ENCODE results near the gene PCDHGB3.

The PCDHGB3 gene

DNA sequence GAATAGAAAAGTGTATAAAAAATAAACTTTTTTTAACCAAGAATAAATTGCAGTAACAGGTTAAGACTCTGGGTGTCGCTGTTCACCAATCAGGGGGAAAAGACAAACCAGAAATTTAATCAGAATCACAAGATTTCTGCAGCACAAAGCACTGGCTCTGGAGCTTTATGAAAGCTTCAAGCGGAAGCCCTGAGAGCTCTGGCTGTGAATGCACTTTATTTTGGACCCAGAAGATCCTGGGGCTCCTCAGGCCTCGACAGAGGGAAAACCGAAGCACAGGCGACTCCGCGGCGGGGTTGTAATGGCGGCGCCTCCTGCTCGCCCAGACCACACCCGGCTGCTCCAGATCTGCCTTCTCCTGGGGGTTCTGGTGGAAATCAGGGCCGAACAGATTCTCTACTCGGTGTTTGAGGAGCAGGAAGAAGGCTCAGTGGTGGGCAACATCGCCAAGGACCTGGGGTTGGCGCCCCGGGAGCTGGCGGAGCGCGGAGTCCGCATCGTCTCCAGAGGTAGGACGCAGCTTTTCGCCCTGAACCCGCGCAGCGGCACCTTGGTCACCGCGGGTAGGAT lies 15.1 kb upstream of the PCDHGB3 start, which contains the start of gene PCDHGA4:
Gene PCDHGA4 (plus strand): TSS at position 122 of the 570 bp plus-strand sequence. CDS start 87 bp downstream, at position 209.
- no peak for TF ChIP-seq POLR2AphosphoS5 (IDR thresholded peaks at IDR 0.05; ENCODE audit: low read depth, low read length)
- no peak for TF ChIP-seq FOXP2 (optimal IDR thresholded peaks at IDR 0.05; ENCODE audit: borderline replicate concordance, extremely low read depth, extremely low read length, insufficient read depth)
- TF ChIP-seq, protein P1, sequence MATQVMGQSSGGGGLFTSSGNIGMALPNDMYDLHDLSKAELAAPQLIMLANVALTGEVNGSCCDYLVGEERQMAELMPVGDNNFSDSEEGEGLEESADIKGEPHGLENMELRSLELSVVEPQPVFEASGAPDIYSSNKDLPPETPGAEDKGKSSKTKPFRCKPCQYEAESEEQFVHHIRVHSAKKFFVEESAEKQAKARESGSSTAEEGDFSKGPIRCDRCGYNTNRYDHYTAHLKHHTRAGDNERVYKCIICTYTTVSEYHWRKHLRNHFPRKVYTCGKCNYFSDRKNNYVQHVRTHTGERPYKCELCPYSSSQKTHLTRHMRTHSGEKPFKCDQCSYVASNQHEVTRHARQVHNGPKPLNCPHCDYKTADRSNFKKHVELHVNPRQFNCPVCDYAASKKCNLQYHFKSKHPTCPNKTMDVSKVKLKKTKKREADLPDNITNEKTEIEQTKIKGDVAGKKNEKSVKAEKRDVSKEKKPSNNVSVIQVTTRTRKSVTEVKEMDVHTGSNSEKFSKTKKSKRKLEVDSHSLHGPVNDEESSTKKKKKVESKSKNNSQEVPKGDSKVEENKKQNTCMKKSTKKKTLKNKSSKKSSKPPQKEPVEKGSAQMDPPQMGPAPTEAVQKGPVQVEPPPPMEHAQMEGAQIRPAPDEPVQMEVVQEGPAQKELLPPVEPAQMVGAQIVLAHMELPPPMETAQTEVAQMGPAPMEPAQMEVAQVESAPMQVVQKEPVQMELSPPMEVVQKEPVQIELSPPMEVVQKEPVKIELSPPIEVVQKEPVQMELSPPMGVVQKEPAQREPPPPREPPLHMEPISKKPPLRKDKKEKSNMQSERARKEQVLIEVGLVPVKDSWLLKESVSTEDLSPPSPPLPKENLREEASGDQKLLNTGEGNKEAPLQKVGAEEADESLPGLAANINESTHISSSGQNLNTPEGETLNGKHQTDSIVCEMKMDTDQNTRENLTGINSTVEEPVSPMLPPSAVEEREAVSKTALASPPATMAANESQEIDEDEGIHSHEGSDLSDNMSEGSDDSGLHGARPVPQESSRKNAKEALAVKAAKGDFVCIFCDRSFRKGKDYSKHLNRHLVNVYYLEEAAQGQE (IDR thresholded peaks at IDR 0.05; ENCODE audit: insufficient read depth in 1 of 2, low read depth in 2 of 2, low read length in 2 of 2), result no peak
- no peak for TF ChIP-seq TAF1 (IDR thresholded peaks at IDR 0.05; ENCODE audit: borderline replicate concordance, insufficient read depth, low read length)
- no peak for TF ChIP-seq SIN3A (IDR thresholded peaks at IDR 0.05; ENCODE audit: borderline replicate concordance, insufficient read depth, low read length)

DNA sequence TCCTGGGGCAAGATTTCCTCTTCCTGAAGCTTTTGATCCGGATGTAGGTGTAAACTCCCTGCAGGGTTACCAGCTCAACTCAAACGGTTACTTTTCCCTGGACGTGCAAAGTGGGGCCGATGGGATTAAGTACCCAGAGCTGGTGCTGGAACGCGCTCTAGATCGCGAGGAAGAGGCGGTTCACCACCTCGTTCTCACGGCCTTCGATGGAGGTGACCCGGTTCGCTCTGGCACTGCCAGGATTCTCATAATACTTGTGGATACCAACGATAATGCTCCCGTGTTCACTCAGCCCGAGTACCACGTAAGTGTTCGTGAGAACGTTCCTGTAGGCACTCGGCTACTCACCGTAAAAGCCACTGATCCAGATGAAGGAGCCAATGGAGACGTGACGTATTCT lies 14.4 kb upstream of the PCDHGB3 start:
- no peak for TF ChIP-seq TAF1 (IDR thresholded peaks at IDR 0.05; ENCODE audit: borderline replicate concordance, insufficient read depth, low read length)
- TF ChIP-seq POLR2AphosphoS5 (IDR thresholded peaks at IDR 0.05; ENCODE audit: low read depth, low read length), result no peak
- TF ChIP-seq SIN3A (IDR thresholded peaks at IDR 0.05; ENCODE audit: borderline replicate concordance, insufficient read depth, low read length), result no peak
- no peak for TF ChIP-seq FOXP2 (optimal IDR thresholded peaks at IDR 0.05; ENCODE audit: borderline replicate concordance, extremely low read depth, extremely low read length, insufficient read depth)
- TF ChIP-seq, protein P1 (IDR thresholded peaks at IDR 0.05; ENCODE audit: insufficient read depth in 1 of 2, low read depth in 2 of 2, low read length in 2 of 2), result no peak

DNA sequence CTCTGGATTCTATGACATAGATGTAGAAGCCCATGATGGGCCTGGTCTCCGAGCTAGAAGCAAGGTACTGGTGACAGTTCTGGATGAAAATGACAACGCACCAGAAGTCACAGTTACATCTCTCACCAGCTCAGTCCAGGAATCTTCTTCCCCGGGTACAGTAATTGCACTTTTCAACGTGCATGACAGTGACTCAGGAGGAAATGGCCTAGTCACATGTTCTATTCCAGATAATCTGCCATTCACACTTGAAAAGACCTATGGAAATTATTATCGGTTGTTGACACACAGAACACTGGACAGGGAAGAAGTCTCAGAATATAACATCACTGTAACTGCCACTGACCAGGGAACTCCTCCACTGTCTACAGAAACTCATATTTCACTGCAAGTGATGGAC lies 13.9 kb upstream of the PCDHGB3 start:
- TF ChIP-seq SIN3A (IDR thresholded peaks at IDR 0.05; ENCODE audit: borderline replicate concordance, insufficient read depth, low read length), result no peak

DNA sequence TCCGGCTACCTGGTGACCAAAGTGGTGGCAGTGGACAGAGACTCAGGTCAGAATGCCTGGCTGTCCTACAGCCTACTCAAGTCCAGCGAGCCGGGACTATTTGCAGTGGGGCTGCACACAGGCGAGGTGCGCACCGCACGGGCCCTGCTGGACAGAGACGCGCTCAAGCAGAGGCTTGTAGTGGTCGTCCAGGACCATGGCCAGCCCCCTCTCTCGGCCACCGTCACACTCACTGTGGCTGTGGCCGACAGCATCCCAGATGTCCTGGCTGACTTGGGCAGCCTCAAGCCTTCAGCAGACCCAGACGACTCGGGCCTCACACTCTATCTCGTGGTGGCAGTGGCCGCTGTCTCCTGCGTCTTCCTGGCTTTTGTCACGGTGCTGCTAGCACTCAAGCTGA lies 13.1 kb upstream of the PCDHGB3 start:
- TF ChIP-seq FOXP2 (optimal IDR thresholded peaks at IDR 0.05; ENCODE audit: borderline replicate concordance, extremely low read depth, extremely low read length, insufficient read depth), result no peak
- TF ChIP-seq, protein P1 (IDR thresholded peaks at IDR 0.05; ENCODE audit: insufficient read depth in 1 of 2, low read depth in 2 of 2, low read length in 2 of 2), result peak in 1 of 2 experiments; percentile 53; a peak in 1 of 4 replicates
- TF ChIP-seq POLR2AphosphoS5 (IDR thresholded peaks at IDR 0.05; ENCODE audit: low read depth, low read length), result no peak
- TF ChIP-seq SIN3A (IDR thresholded peaks at IDR 0.05; ENCODE audit: borderline replicate concordance, insufficient read depth, low read length), result no peak
- no peak for TF ChIP-seq TAF1 (IDR thresholded peaks at IDR 0.05; ENCODE audit: borderline replicate concordance, insufficient read depth, low read length)

DNA sequence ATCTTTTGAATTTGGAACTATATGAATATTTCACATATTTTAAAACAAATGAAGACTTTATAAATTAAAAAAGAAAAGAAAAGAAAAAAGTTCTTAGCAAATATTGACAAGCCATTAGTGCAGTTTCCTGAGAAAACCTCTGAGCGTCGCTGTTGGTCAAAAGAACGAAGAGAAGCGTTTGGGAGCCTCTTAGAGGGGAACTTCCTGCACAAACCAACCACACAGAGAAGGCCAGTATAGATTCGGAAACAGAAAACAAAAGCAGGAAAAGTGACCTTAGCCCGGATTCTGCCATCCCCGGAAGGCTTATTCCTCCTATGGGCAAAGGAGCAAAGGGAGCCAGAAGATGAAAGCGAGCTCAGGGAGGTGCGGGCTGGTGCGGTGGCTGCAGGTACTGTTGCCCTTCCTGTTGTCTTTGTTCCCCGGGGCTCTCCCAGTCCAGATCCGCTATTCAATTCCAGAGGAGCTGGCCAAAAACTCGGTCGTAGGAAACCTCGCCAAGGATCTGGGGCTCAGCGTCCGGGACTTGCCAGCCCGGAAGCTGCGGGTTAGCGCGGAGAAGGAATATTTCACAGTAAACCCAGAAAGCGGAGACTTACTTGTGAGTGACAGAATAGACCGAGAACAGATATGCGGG lies 10.1 kb upstream of the PCDHGB3 start, which contains the start of gene PCDHGB2:
Gene PCDHGB2 (plus strand): TSS at position 205 of the 637 bp plus-strand sequence. CDS start 142 bp downstream, at position 347.
- no peak for TF ChIP-seq FOXP2 (optimal IDR thresholded peaks at IDR 0.05; ENCODE audit: borderline replicate concordance, extremely low read depth, extremely low read length, insufficient read depth)
- TF ChIP-seq SIN3A (IDR thresholded peaks at IDR 0.05; ENCODE audit: borderline replicate concordance, insufficient read depth, low read length), result no peak
- TF ChIP-seq, protein P1 (IDR thresholded peaks at IDR 0.05; ENCODE audit: insufficient read depth in 1 of 2, low read depth in 2 of 2, low read length in 2 of 2), result no peak
- no peak for TF ChIP-seq TAF1 (IDR thresholded peaks at IDR 0.05; ENCODE audit: borderline replicate concordance, insufficient read depth, low read length)
- TF ChIP-seq POLR2AphosphoS5 (IDR thresholded peaks at IDR 0.05; ENCODE audit: low read depth, low read length), result no peak

Measured in PFSK-1 (cell line).